Esophagus (tissue), 2 donors: Measurements from ENCODE around the gene ANGEL2. TPM values are rescaled to one million over a fixed set of nuclear protein-coding genes. Genes with fewer than 3 reads are reported as not detected.

Experiments
- H3K27ac ChIP-seq, 2 donors: one replicate each; pipeline ENCODE4 v1.5.1; 2013; ENCODE audit warnings: low read depth in 2 of 2, mild to moderate bottlenecking in 2 of 2, inconsistent platforms in 1 of 2, low read length in 1 of 2, moderate library complexity in 1 of 2
- H3K27me3 ChIP-seq, 2 donors: one replicate each; pipeline ENCODE4 v1.6.1; 2013; ENCODE audit warnings: low read length in 2 of 2, control low read depth in 1 of 2, mild to moderate bottlenecking in 1 of 2; ENCODE audit not compliant: insufficient read depth in 2 of 2, control insufficient read depth in 1 of 2
- H3K36me3 ChIP-seq, 2 donors: one replicate each; pipeline ENCODE4 v1.6.1; 2013; ENCODE audit warnings: low read length in 1 of 2; ENCODE audit not compliant: control insufficient read depth in 2 of 2, insufficient read depth in 2 of 2
- H3K4me1 ChIP-seq, 2 donors: one replicate each; pipeline ENCODE4 v1.6.1; 2013; ENCODE audit warnings: low read length in 1 of 2; ENCODE audit not compliant: control insufficient read depth in 2 of 2, insufficient read depth in 2 of 2
- H3K4me3 ChIP-seq, 2 donors: one replicate each; pipeline ENCODE4 v1.5.1; 2013; ENCODE audit warnings: low read length in 2 of 2, mild to moderate bottlenecking in 2 of 2, low read depth in 1 of 2, moderate library complexity in 1 of 2
- H3K9me3 ChIP-seq, 2 donors: one replicate each; pipeline ENCODE4 v1.6.1; 2013; ENCODE audit warnings: mild to moderate bottlenecking in 2 of 2, low read depth in 1 of 2, low read length in 1 of 2, moderate library complexity in 1 of 2; ENCODE audit not compliant: control insufficient read depth in 2 of 2, insufficient read depth in 1 of 2
- WGBS, 2 donors: extraction: QIAGEN DNeasy Blood & Tissue Kit; methylation state at CpG; one replicate each; pipeline ENCODE4 v1.1.7; 2013; 5-methylcytosine and 5-hydroxymethylcytosine counted together
- polyA plus RNA-seq, 2 donors: library from polyadenylated mRNA; stranded (reverse); fragments of 200-250 nt; gene quantifications; one replicate each; pipeline ENCODE4 v1.2.3, GENCODE V29; 2013
- donor health status: healthy with polysubstance abuse.
- donor health status: Bipolar disorder and iron deficiency.

ANGEL2 gene
- polyA plus RNA-seq, 2 donors, result 8.2 to 10.7 TPM

DNA sequence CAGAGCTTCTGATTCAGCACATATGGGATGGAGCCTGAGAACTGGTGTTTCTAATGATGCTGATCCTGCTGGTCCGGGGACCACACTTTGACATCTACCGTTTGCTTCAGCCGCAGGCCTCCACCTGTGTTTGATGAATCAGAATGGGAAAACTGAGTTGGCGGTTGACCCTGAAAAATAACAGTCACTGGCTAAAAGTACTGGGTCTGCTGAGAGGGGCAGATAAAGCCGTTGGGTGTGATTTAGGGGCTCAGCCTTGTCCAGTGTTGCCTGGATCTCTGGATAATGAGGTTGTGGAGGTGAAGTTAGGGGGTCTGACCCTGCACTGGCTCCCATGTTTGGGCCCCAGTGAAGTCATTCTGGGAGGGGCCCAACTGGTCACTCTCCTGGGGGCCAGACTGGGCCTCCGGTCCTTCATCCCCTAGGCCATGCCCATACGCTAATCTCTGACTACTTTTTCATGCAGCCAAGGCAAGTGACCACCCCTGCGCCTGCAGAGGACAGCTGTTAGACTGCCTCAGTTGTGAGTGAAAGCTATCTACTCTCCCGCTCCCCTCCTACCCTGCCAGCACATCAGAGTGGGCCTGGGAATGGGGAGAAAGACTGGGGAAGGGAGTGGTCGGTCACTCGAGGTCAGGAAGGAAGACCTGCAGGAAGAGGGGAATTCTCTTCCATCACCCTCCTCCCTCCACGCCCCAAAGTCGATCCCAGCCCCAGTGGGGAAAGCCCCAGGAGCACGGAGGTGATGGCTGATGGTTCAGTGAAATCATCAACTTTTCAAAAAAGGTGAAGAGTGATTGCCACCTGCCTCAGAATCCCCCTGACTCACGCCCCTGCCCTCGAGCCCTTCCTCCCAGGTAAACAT, 37.7 kb downstream of the ANGEL2 start:
- no peak overlapping the region for H3K27ac ChIP-seq
- H3K36me3 ChIP-seq, result no peaks in the 10 kb centered on the region
- WGBS, 2 donors, result 71 to 72% methylated on average over 16 of the region's 16 CpGs
- H3K27me3 ChIP-seq, result no peaks in the 10 kb centered on the region
- H3K4me1 ChIP-seq, result peaks cover 2 to 15% of the 10 kb centered on the region in 2 donors
- H3K9me3 ChIP-seq, result no peaks in the 10 kb centered on the region
- H3K4me3 ChIP-seq, result no peak overlapping the region

DNA sequence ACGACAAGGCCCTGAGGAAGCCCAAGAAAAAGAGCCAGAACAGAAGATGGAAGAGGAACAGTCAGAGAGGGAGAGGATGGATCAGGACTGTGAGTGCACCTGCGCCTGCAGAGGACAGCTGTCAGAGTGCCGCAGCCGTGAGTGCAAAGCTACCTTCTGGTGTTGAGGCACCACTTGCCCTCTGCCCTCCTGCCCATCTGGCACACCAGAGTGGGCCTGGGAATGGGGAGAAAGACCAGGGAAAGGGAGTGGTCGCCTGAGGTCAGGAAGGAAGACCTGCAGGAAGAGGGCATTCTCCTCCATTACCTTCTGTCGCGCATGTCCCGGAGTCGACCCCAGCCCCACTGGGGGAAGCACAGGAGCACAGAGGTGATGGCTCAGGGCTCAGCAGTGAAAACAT, 39.1 kb downstream of the ANGEL2 start:
- no peaks in the 10 kb centered on the region for H3K36me3 ChIP-seq
- WGBS, 2 donors, result 87 to 91% methylated on average over 9 of the region's 9 CpGs
- H3K27ac ChIP-seq, result no peak overlapping the region
- peaks cover 2 to 11% of the 10 kb centered on the region in 2 donors for H3K4me1 ChIP-seq
- H3K9me3 ChIP-seq, result no peaks in the 10 kb centered on the region
- H3K4me3 ChIP-seq, result no peak overlapping the region
- no peaks in the 10 kb centered on the region for H3K27me3 ChIP-seq

DNA sequence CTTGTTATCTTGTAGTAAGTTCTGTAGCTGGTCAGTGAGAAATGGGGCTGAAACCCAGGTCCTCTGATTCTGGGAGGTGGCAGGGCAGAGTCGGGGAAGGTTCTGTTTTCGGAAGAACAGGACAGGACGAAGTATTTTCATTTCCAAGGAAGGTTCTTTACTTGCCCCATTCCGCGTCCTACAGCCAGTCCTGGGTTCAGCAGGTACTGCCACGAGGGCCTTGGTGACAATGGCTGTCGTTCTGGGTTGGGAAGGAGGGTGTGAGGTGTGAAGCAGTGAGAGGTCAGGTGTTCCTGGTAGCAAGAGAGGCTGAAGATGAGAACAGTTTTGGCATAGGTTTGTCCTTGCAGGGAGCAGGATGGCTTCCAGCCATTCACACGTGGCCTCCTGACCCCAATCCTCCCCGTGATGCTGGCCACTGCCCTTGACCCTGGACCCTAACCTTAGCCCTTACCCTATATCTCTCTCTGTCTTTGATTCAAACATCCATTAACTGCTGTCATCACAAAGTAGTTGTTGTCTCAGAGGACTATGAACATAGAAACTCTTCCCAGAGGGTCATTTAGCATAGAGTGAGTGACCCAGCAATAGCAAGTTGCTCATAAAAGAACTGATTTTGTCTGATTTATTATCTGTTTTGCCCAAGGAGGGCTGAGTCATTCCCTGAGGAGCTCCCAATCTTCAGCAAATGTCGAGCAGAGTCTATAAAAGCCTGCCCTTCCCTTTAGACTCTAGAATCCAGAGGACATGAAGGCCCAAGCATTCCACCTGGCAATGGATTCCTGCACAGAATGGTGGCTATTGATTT, 40.4 kb downstream of the ANGEL2 start:
- Histone ChIP-seq H3K9me3 (no peaks in the 10 kb centered on the region), H3K27ac (no peak overlapping the region), H3K4me3 (no peak overlapping the region), H3K4me1 (peaks cover 0 to 6% of the 10 kb centered on the region in 2 donors), H3K36me3 (no peaks in the 10 kb centered on the region), H3K27me3 (no peaks in the 10 kb centered on the region)
- WGBS, 2 donors, result 89 to 91% methylated on average over 10 of the region's 10 CpGs

DNA sequence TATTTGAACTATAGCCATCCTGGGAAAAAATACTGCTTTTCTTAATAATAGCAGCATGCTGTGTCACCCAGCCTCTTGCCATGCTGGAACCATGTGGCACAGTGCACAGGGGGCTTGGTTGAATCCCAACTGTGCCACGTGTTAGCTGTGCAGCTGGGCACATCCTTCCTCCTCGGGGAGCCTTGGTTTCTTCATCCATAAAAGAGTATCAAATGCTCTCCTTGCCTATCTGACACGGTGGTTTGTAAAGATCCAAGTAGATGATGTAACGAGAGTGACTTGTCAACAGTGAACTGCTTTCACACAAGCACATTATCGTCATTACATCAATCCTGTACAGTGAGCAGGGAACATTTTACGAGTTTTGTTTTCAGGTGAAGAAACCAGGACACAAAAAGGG, 41.0 kb downstream of the ANGEL2 start:
- WGBS, 2 donors, result 82 to 87% methylated on average over 6 of the region's 6 CpGs
- Histone ChIP-seq H3K9me3 (no peaks in the 10 kb centered on the region), H3K27ac (no peak overlapping the region), H3K4me3 (no peak overlapping the region), H3K27me3 (no peaks in the 10 kb centered on the region), H3K36me3 (no peaks in the 10 kb centered on the region), H3K4me1 (peaks cover 0 to 3% of the 10 kb centered on the region in 2 donors)

DNA sequence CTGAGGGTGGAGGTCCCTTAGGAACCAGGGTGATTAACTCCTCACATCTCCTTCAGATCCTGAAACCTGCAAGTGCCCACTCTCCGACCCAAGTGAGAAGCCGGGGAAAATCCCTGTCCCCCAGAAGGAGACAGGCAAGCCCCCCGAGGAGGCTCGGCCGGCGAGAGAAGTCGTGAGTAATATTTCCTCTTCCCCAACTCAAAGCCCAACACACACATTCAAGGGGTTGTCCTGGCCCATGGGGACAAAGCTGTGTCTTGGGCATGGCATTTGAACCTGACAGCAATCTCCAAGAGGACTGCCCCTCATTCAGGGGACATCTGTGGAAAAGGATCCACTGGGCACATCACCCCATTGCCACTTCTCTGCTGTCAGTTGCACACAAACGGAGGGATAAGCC, 41.8 kb downstream of the ANGEL2 start:
- Histone ChIP-seq H3K36me3 (no peaks in the 10 kb centered on the region), H3K4me3 (no peak overlapping the region), H3K27ac (no peak overlapping the region), H3K9me3 (no peaks in the 10 kb centered on the region), H3K27me3 (no peaks in the 10 kb centered on the region), H3K4me1 (peaks cover 0 to 3% of the 10 kb centered on the region in 2 donors)
- 86% methylated on average over 8 of the region's 8 CpGs for WGBS, 2 donors

DNA sequence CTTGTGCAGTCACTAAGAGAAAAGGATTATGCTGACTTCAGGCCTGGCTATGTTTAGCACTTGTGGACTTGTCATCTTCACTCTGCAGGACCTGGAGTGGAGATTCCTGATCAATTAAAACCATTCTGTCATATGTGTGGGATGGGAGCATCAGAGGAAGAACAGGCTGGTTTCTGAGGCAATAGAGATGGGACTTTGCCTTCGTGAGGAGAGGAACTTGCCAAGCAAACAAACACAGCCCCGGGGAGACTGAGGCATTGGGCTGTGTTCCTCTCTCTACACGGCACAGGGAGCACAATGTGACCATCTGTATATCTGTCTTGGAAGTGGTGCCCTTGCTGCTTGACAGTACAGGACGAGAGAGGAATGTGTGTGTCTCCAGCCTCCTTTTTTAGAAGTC, 42.2 kb downstream of the ANGEL2 start:
- Histone ChIP-seq H3K4me1 (peaks cover 0 to 3% of the 10 kb centered on the region in 2 donors), H3K9me3 (no peaks in the 10 kb centered on the region), H3K27ac (no peak overlapping the region), H3K36me3 (no peaks in the 10 kb centered on the region), H3K27me3 (no peaks in the 10 kb centered on the region), H3K4me3 (no peak overlapping the region)
- 86 to 89% methylated on average over 4 of the region's 4 CpGs for WGBS, 2 donors

DNA sequence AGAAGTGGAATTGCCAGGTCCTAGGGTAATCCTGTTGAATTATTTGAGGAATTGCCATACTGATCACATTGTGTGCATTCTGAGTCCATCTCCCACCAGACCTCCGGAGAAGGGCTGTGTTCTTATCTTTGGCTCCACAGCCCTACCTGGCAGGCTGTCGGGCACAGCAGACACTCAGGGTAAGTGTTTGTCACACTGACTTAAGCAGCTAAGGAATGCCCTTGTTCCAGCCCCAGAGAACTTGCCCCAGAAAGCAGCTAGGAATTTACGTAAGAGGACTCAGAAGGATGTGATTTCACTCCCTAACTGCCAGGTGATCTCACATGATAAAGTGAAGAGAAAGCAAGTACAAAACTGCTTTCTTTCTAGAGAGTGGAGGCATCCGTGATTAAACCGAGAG, 44.4 kb downstream of the ANGEL2 start:
- Histone ChIP-seq H3K27me3 (no peaks in the 10 kb centered on the region), H3K27ac (no peak overlapping the region), H3K4me1 (peaks cover 0 to 3% of the 10 kb centered on the region in 2 donors), H3K36me3 (no peaks in the 10 kb centered on the region), H3K9me3 (no peaks in the 10 kb centered on the region), H3K4me3 (no peak overlapping the region)
- WGBS, 2 donors, result 88 to 94% methylated on average over 5 of the region's 5 CpGs

DNA sequence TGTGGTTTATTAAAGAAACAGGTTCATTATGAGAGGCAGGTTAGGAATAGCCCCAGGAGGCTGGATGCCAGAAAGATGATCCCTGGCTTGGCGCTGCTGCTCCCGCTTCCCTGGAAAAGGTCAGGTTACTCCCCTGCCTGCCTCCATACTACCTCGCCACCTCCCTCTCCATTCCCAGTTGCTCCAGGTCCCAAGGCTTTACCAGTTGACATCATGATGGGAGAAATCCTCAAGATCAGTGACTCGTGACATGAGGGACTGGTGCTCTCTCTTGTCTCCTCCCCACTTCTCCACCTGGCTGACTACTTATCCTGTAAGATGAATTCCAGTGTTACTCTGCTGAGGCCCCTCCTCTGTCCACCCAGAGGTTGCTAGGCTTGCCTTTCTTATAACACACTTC, 45.6 kb downstream of the ANGEL2 start:
- no peaks in the 10 kb centered on the region for H3K27me3 ChIP-seq
- H3K4me3 ChIP-seq, result no peak overlapping the region
- H3K4me1 ChIP-seq, result peaks cover 0 to 3% of the 10 kb centered on the region in 2 donors
- no peaks in the 10 kb centered on the region for H3K9me3 ChIP-seq
- H3K27ac ChIP-seq, result no peak overlapping the region
- 77 to 89% methylated on average over 4 of the region's 4 CpGs for WGBS, 2 donors
- no peaks in the 10 kb centered on the region for H3K36me3 ChIP-seq

DNA sequence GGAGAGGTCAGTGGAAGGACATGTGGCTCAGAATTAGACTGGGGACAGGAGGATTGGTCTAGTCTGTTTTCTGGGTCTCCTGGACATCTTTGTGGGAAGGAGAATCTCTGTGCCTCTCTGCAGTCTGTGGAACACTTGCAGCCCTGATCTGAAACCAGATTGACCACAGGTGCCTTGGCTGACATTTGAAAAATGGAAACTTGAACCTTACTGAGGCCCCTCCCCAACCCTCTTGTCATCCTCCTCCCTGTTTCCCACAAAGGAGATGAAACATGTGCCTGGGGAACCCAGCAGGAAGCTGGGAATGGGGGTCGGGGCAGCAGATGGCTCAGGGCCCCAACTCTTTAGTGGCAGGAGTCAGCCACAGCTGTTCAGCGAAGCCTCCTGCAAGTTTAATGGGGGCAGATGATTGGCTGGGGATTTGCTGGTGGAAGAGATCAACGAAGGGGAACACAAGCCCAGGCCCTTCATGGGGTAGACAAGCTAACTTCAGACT, 47.3 kb downstream of the ANGEL2 start:
- H3K9me3 ChIP-seq, result no peaks in the 10 kb centered on the region
- H3K27ac ChIP-seq, result no peak overlapping the region
- WGBS, 2 donors, result 59 to 75% methylated on average over 3 of the region's 3 CpGs
- peaks cover 0 to 2% of the 10 kb centered on the region in 2 donors for H3K4me1 ChIP-seq
- H3K36me3 ChIP-seq, result peaks cover 0 to under 1% of the 10 kb centered on the region in 2 donors
- H3K4me3 ChIP-seq, result no peak overlapping the region
- H3K27me3 ChIP-seq, result no peaks in the 10 kb centered on the region
